Thoracic aorta (tissue), 2 donors: Measurements from ENCODE around the gene HDDC2. TPM values are rescaled to one million over a fixed set of nuclear protein-coding genes. Genes with fewer than 3 reads are reported as not detected.

Experiments
- ATAC-seq: fragments of 150-250 bp; one replicate; pipeline ENCODE4 v1.8.0; 2017; ENCODE audit warnings: low read depth; ENCODE audit not compliant: insufficient number of reproducible peaks, low FRiP score
- DNase-seq: peaks from one replicate; pipeline ENCODE4 v3.0.0-alpha.2; 2020; ENCODE audit warnings: low spot score
- H3K27ac ChIP-seq, 2 donors: fragments of 200-600 bp; sonication (generic); 1 replicate in 1 of 2; 2 replicates in 1 of 2; pipeline ENCODE4 v1.5.1; 2016; ENCODE audit warnings: mild to moderate bottlenecking in 2 of 2, moderate library complexity in 2 of 2
- H3K27me3 ChIP-seq: fragments of 200-600 bp; sonication (generic); replicated peaks from 2 replicates; pipeline ENCODE4 v1.6.0; 2016; ENCODE audit warnings: mild to moderate bottlenecking; ENCODE audit not compliant: insufficient read depth
- H3K36me3 ChIP-seq: fragments of 200-600 bp; sonication (generic); one replicate; pipeline ENCODE4 v1.5.1; 2016
- H3K4me1 ChIP-seq, 2 donors: fragments of 200-600 bp; sonication (generic); 1 replicate in 1 of 2; 2 replicates in 1 of 2; pipeline versions ENCODE4 v1.5.1 to v1.6.0; 2016; ENCODE audit warnings: low read depth in 2 of 2, mild to moderate bottlenecking in 1 of 2; ENCODE audit not compliant: control insufficient read depth in 1 of 2
- H3K4me3 ChIP-seq: fragments of 200-600 bp; sonication (generic); 2 replicates; pipeline ENCODE4 v1.5.1; 2016; ENCODE audit warnings: mild to moderate bottlenecking
- H3K9me3 ChIP-seq: fragments of 200-600 bp; sonication (generic); 2 replicates; pipeline ENCODE4 v1.5.1; 2016
- CTCF ChIP-seq: fragments of 200-600 bp; sonication (generic); IDR thresholded peaks from one replicate; pipeline ENCODE4 v1.5.1; 2019; ENCODE audit warnings: antibody characterized with exemption
- total RNA-seq, 2 donors: library from RNA; depleted of rRNA; stranded (reverse); fragments of >200 nt; gene quantifications; one replicate each; pipeline versions ENCODE4 v1.1.0 to v1.2.3, GENCODE V29; 2016

HDDC2 gene
- total RNA-seq, 2 donors from 2014 or later, result 39.9 TPM

- H3K9me3 ChIP-seq, result no peaks in the 10 kb centered on the region
- peaks cover 5 to 38% of the 10 kb centered on the region in 2 donors for H3K4me1 ChIP-seq
- no peak for TF ChIP-seq CTCF
- no peaks in the 10 kb centered on the region for H3K36me3 ChIP-seq
- DNase-seq, result no peak
- H3K27me3 ChIP-seq, result no peaks in the 10 kb centered on the region
- no peak for ATAC-seq
- H3K27ac ChIP-seq, result peak overlapping the region in 1 of 2 donors; percentile 27
- no peak overlapping the region for H3K4me3 ChIP-seq
Observed at GRCh38 chr6:125252891-125253290, 48.9 kb downstream of the HDDC2 start.

- Histone ChIP-seq H3K36me3 (no peaks in the 10 kb centered on the region), H3K27ac (peak overlapping the region; percentile 59 to 67), H3K27me3 (no peaks in the 10 kb centered on the region), H3K4me3 (peak overlapping the region; percentile 58), H3K9me3 (no peaks in the 10 kb centered on the region), H3K4me1 (peaks cover 5 to 38% of the 10 kb centered on the region in 2 donors)
- DNase-seq, result no peak
- ATAC-seq, result no peak
- TF ChIP-seq CTCF, result no peak
Observed at GRCh38 chr6:125251516-125252220, 50.1 kb downstream of the HDDC2 start.

- ATAC-seq, result no peak
- Histone ChIP-seq H3K27me3 (no peaks in the 10 kb centered on the region), H3K27ac (no peak overlapping the region), H3K4me1 (peaks cover 5 to 33% of the 10 kb centered on the region in 2 donors), H3K9me3 (no peaks in the 10 kb centered on the region), H3K4me3 (no peak overlapping the region), H3K36me3 (no peaks in the 10 kb centered on the region)
- TF ChIP-seq CTCF, result no peak
- no peak for DNase-seq
Observed at GRCh38 chr6:125250511-125250910, 51.3 kb downstream of the HDDC2 start.

GRCh38 chr6:125248136-125248535, 53.6 kb downstream of the HDDC2 start:
- DNase-seq (no peak), ATAC-seq (no peak)
- Histone ChIP-seq H3K36me3 (no peaks in the 10 kb centered on the region), H3K4me1 (peaks cover 5 to 21% of the 10 kb centered on the region in 2 donors), H3K9me3 (no peaks in the 10 kb centered on the region), H3K4me3 (no peak overlapping the region), H3K27ac (no peak overlapping the region), H3K27me3 (no peaks in the 10 kb centered on the region)
- TF ChIP-seq CTCF, result no peak

- no peak for DNase-seq
- Histone ChIP-seq H3K9me3 (peaks cover 8% of the 10 kb centered on the region), H3K27ac (no peak overlapping the region), H3K4me3 (no peak overlapping the region), H3K27me3 (no peaks in the 10 kb centered on the region), H3K36me3 (no peaks in the 10 kb centered on the region), H3K4me1 (peaks cover 2 to 7% of the 10 kb centered on the region in 2 donors)
- no peak for ATAC-seq
- TF ChIP-seq CTCF, result no peak
Observed at GRCh38 chr6:125246566-125246965, 55.2 kb downstream of the HDDC2 start.
